Fibroblast of the aortic adventitia (primary cell): ENCODE results near the gene SMAP2. TPM values are rescaled to one million over a fixed set of nuclear protein-coding genes. Genes with fewer than 3 reads are reported as not detected.
A peak's percentile ranks its signal among the peaks of the same experiment; 100 is the strongest.
"Not testable (repeated sequence)": the region's sequence is repeated elsewhere in the genome, so short reads cannot be mapped to it uniquely, and the experiment has no call there.

Experiments used
- DNase-seq: peaks from one replicate; pipeline ENCODE4 v3.0.0-alpha.2; 2010; ENCODE audit warnings: low read depth
- H3K4me3 ChIP-seq: 2 replicates; pipeline ENCODE4 v1.5.1; 2011; ENCODE audit warnings: low read depth, mild to moderate bottlenecking, control low read depth, low read length, moderate library complexity
- CTCF ChIP-seq: IDR thresholded peaks from 2 replicates; pipeline ENCODE4 v1.5.1; 2011; ENCODE audit warnings: mild to moderate bottlenecking, low read length, control low read depth, inconsistent platforms; ENCODE audit not compliant: insufficient read depth
- total RNA-seq: library from RNA; depleted of rRNA; stranded (reverse); fragments of >200 nt; gene quantifications from 2 replicates; pipeline ENCODE4 v1.2.3, GENCODE V29; 2012; ENCODE audit warnings: low replicate concordance

Gene SMAP2
- total RNA-seq, 1 donor: 27.4 TPM

GRCh38 chr1:40341491-40342380, 31.8 kb upstream of the SMAP2 start:
- DNase-seq: peak; percentile 6
- no peak overlapping the region for H3K4me3 ChIP-seq
- no peak for TF ChIP-seq CTCF

DNA sequence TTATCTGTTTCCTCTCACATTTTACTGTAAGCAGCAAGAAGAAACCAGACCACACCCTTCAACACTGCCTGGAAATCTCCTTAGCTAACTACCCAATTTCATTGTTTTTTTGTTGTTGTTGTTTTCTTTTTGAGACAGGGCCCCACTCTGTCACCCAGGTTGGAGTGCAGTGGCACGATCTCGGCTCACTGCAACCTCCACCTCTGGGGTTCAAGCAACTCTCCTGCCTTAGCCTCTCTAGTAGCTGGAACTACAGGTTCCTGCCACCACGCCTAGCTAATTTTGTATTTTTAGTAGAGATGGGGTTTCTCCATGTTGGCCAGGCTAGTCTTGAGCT, 31.2 kb upstream of the SMAP2 start:
- not testable (repeated sequence) for H3K4me3 ChIP-seq, DNase-seq

GRCh38 chr1:40344597-40344996, 28.9 kb upstream of the SMAP2 start:
- no peak overlapping the region for H3K4me3 ChIP-seq
- TF ChIP-seq CTCF: no peak
- DNase-seq: peak; percentile 65

DNA sequence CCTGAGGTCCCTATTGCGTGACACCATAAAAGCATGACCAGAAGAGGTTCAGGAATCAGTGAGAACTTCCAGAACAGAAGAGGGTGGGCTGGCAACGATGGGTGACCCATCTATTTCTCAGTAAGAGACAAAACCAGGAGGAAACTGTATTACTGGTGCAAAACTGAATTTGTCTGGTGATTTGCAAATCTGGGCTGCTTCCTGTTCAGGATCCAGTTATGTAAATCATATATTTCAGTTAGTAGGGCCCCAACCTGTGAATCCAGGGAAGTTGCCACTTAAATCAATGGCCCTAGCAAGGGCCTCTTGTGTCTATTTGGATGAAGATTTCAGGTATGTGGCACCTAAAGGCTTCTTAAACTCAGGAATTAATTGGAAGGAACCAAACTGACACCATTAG, 23.1 kb upstream of the SMAP2 start:
- no peak overlapping the region for H3K4me3 ChIP-seq
- no peak for DNase-seq
- no peak for TF ChIP-seq CTCF

GRCh38 chr1:40351124-40351523, 22.4 kb upstream of the SMAP2 start:
- H3K4me3 ChIP-seq: no peak overlapping the region
- no peak for DNase-seq
- TF ChIP-seq CTCF: no peak

DNA sequence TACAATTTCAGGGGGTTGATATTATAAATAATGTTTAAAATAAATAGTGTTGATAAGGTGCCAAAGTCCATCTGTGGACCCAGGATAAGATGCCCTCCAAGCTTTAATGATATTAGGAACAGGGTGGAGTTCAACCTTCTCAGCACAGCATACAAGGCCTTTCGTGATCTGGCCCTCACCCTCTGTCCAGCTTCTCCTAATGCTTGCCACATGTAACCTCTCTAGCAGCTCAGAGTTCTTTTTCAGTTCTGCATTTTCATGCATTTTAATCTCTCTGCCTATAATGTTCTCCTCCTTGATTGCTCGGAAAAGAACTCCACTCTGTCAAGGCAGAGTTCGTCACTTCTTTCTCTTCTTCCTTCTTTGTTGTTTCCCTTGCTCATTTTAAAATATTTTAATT, 21.4 kb upstream of the SMAP2 start:
- H3K4me3 ChIP-seq: no peak overlapping the region
- DNase-seq: no peak
- TF ChIP-seq CTCF: no peak

GRCh38 chr1:40353082-40353481, 20.4 kb upstream of the SMAP2 start:
- TF ChIP-seq CTCF: no peak
- no peak for DNase-seq
- no peak overlapping the region for H3K4me3 ChIP-seq
